ENCODE results near the gene BAX. TPM values are rescaled to one million over a fixed set of nuclear protein-coding genes. Genes with fewer than 3 reads are reported as not detected.

The BAX gene
- total RNA-seq, 1 donor from 2014 or later: 376 TPM

DNA sequence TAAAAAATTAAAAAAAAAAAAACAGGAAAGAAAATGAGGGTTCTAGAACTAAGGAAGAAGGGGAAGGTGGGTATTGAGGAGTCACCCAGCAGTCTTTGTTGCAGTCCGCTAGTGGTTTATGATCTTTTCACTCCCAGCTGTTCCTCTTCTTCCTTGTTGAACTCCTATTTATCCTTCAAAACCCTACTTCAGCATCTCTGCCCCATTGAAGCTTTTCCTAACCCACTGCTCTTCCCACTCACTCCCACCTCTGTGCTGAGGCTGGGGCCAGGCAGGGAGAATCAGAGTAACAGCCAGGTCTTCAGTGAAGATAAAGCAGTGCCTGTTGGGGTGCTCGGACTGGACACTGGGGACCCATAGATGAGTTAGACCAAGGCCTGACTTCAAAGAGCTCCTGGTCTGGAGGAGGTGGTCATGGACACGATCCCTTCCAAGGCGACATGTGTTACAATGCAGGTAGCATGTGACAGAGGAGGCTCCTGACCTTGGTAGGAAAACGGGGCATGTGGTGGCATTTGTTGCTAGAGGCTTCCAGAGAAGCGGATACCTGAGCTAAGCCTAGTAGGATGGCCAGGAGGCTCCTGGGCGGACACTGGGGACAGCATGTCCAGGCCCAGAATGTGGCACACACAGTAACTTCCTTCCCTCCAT lies 50.4 kb downstream of the BAX start:
- intact Hi-C loops (cut with micrococcal nuclease): no loop called here

DNA sequence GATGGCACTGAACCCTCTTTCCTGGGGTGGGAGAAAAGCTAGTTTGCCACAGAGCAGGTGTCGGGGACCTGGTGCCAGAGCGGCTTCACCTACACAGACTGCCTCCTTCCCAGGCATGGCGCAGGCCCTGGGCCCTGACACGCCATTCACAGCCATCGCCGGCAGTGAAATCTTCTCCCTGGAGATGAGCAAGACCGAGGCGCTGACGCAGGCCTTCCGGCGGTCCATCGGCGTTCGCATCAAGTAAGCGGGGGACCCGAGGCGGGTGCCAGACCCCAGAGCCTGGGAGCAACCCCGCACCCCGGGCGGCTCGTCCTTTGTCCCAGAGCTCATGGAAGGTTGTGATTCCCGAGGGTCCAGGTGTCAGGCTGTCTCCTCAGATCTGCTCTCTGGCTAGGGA lies 52.2 kb downstream of the BAX start:
- intact Hi-C loops (cut with micrococcal nuclease): no loop called here

DNA sequence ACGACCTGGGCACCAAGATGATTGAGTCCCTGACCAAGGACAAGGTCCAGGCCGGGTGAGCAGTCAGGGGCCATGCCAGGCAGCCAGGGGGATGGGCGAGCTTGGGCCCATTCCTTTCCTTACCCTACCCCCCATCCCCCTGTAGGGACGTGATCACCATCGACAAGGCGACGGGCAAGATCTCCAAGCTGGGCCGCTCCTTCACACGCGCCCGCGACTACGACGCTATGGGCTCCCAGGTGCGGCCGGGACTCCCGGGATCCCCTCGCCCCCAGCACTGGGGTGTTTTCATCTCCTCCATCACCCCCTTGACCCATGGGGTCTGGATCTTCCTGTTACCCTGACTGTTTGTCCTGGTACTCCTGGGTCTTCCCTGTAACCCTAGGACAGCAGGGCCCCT lies 55.2 kb downstream of the BAX start:
- intact Hi-C loops (cut with micrococcal nuclease): no loop called here

DNA sequence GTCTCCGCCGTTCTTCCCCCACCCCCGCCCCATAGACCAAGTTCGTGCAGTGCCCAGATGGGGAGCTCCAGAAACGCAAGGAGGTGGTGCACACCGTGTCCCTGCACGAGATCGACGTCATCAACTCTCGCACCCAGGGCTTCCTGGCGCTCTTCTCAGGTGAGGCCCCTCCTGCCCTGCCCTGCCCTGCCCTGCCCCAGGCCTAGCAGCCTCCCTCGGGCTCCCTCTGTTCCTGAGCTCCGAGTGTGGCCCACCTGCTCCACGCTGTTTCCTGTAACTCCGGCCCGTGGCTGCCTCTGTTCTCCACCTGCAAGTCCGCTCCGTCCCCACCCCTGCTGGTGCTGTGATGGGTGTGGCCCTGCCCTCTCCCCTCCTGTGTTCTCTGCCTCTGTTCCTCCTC lies 55.8 kb downstream of the BAX start:
- intact Hi-C loops (cut with micrococcal nuclease): no loop called here

DNA sequence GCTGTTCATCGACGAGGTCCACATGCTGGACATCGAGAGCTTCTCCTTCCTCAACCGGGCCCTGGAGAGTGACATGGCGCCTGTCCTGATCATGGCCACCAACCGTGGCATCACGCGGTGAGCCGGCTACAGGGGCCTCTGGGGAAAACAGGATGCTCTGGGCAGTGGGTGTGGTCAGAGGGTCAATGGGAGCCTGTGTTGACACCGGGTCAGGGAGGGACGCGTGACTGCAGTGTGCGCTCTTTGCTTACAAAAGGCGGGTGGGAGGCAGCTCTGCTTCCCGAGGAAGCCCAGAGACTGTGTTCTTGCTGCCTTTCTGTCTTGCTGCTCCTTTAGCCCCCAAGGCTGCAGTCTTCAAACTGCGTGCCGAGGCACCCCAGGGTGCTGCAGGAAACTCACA lies 56.5 kb downstream of the BAX start:
- intact Hi-C loops (cut with micrococcal nuclease): no loop called here

Other genes starting within 250 kb of the BAX start
- gene MAMSTR, start 235.2 kb upstream of the BAX start, total RNA-seq: 1.4 and 1.6 TPM in 2 replicates
- 0.10 and 0.15 TPM in 2 replicates for gene RASIP1, start 214.3 kb upstream of the BAX start, total RNA-seq
- gene IZUMO1, start 208.0 kb upstream of the BAX start, total RNA-seq: not detected in 2 replicates
- gene FUT1, start 202.2 kb upstream of the BAX start, total RNA-seq: 0.29 and 0.54 TPM in 2 replicates
- not detected in 2 replicates for gene FGF21, start 199.4 kb upstream of the BAX start, total RNA-seq
- gene BCAT2, start 143.8 kb upstream of the BAX start, total RNA-seq: 55.1 and 56.3 TPM in 2 replicates
- 1.3 TPM in 2 replicates for gene HSD17B14, start 118.4 kb upstream of the BAX start, total RNA-seq
- 1.3 and 3.2 TPM in 2 replicates for gene PLEKHA4, start 86.3 kb upstream of the BAX start, total RNA-seq
- gene PPP1R15A, start 82.5 kb upstream of the BAX start, total RNA-seq: 37.9 and 38.1 TPM in 2 replicates
- not detected in 2 replicates for gene TULP2, start 56.1 kb upstream of the BAX start, total RNA-seq
- 273 and 277 TPM in 2 replicates for gene NUCB1, start 54.6 kb upstream of the BAX start, total RNA-seq
- gene DHDH, start 21.2 kb upstream of the BAX start, total RNA-seq: 0.34 TPM in 1 of 2 replicates, not detected in the other
- gene FTL, start 10.4 kb downstream of the BAX start, total RNA-seq: 1,064 and 1,113 TPM in 2 replicates
- gene GYS1, start 38.4 kb downstream of the BAX start, total RNA-seq: 67.8 and 76.2 TPM in 2 replicates
- 87.7 and 96.1 TPM in 2 replicates for gene RUVBL2, start 39.0 kb downstream of the BAX start, total RNA-seq
- not detected in 2 replicates for gene LHB, start 62.2 kb downstream of the BAX start, total RNA-seq
- not detected in 2 replicates for gene CGB3, start 69.5 kb downstream of the BAX start, total RNA-seq
- gene CGB2, start 77.0 kb downstream of the BAX start, total RNA-seq: not detected in 2 replicates
- not detected in 2 replicates for gene CGB1, start 82.0 kb downstream of the BAX start, total RNA-seq
- not detected in 2 replicates for gene CGB5, start 89.0 kb downstream of the BAX start, total RNA-seq
- gene CGB8, start 94.2 kb downstream of the BAX start, total RNA-seq: not detected in 2 replicates
- gene CGB7, start 102.9 kb downstream of the BAX start, total RNA-seq: not detected in 2 replicates
- not detected in 2 replicates for gene NTF4, start 109.9 kb downstream of the BAX start, total RNA-seq
- gene KCNA7, start 117.8 kb downstream of the BAX start, total RNA-seq: 0.07 TPM in 1 of 2 replicates, not detected in the other
- 233 and 234 TPM in 2 replicates for gene SNRNP70, start 130.6 kb downstream of the BAX start, total RNA-seq
- 2.1 and 3.4 TPM in 2 replicates for gene LIN7B, start 159.5 kb downstream of the BAX start, total RNA-seq
- gene C19orf73, start 164.3 kb downstream of the BAX start, total RNA-seq: 0.98 and 1.1 TPM in 2 replicates
- 3.3 and 3.5 TPM in 2 replicates for gene PPFIA3, start 164.7 kb downstream of the BAX start, total RNA-seq
- gene HRC, start 200.5 kb downstream of the BAX start, total RNA-seq: not detected in 2 replicates
- gene TRPM4, start 202.9 kb downstream of the BAX start, total RNA-seq: 0.54 and 1.0 TPM in 2 replicates

Measured in T-helper 1 cell treated with Interleukin-12 subunit alpha and Interleukin-12 subunit beta and Interleukin-4 antibody, amounts not matched to agents 30 ng/mL and 1 ng/mL, for 36 hours (primary cell).